ENCODE data around the gene FZD4.

GRCh38 chr11:86934582-86934900 is 20.7 kb downstream of the FZD4 start:
- TF ChIP-seq POLR2A (IDR thresholded peaks at IDR 0.05; ENCODE audit: low read depth, low read length) (no peak), CTCF (IDR thresholded peaks at IDR 0.05; ENCODE audit: extremely low read depth in 1 of 2, insufficient read depth in 1 of 2, low read depth in 1 of 2, low read length in 2 of 2) (no peak), POLR2AphosphoS5 (IDR thresholded peaks at IDR 0.05; ENCODE audit: insufficient read depth, low read depth, low read length) (no peak), EZH2 (IDR thresholded peaks at IDR 0.05; ENCODE audit: borderline replicate concordance, low read depth, low read length, severe bottlenecking) (no peak), MYC (IDR thresholded peaks at IDR 0.05; ENCODE audit: low read depth, low read length) (no peak), MAX (IDR thresholded peaks at IDR 0.05; ENCODE audit: insufficient read depth, insufficient read length) (no peak)
